GM23248 (cell line): ENCODE results near the gene PMVK. TPM values are rescaled to one million over a fixed set of nuclear protein-coding genes. Genes with fewer than 3 reads are reported as not detected.

Experiments used
- DNase-seq: peaks from one replicate; pipeline ENCODE4 v3.0.0-alpha.2; 2015
- H2AFZ ChIP-seq: fragments of 200-600 bp; sonication (generic); 2 replicates; pipeline ENCODE4 v1.6.1; 2016; ENCODE audit warnings: antibody characterized with exemption
- H3F3A ChIP-seq: fragments of 200-600 bp; sonication (generic); 2 replicates; pipeline ENCODE4 v1.6.1; 2016; ENCODE audit warnings: mild to moderate bottlenecking, antibody characterized with exemption, mixed run types; ENCODE audit not compliant: insufficient read depth
- H3K27ac ChIP-seq: fragments of 200-600 bp; sonication (generic); 2 replicates; pipeline ENCODE4 v1.5.1; 2016; ENCODE audit warnings: mild to moderate bottlenecking
- H3K27me3 ChIP-seq: fragments of 200-600 bp; sonication (generic); replicated peaks from 2 replicates; pipeline ENCODE4 v1.6.1; 2016; ENCODE audit warnings: mild to moderate bottlenecking; ENCODE audit not compliant: insufficient read depth
- H3K36me3 ChIP-seq: fragments of 200-600 bp; sonication (generic); 2 replicates; pipeline ENCODE4 v1.6.1; 2016; ENCODE audit warnings: low read depth, mild to moderate bottlenecking
- H3K4me1 ChIP-seq: fragments of 200-600 bp; sonication (generic); 2 replicates; pipeline ENCODE4 v1.6.1; 2016; ENCODE audit warnings: mild to moderate bottlenecking; ENCODE audit not compliant: insufficient read depth
- H3K4me2 ChIP-seq: fragments of 200-600 bp; sonication (generic); one replicate; pipeline ENCODE4 v1.6.1; 2016; ENCODE audit warnings: mild to moderate bottlenecking; ENCODE audit not compliant: unreplicated experiment
- H3K4me3 ChIP-seq: fragments of 200-600 bp; sonication (generic); 2 replicates; pipeline ENCODE4 v1.5.1; 2016; ENCODE audit warnings: mild to moderate bottlenecking
- H3K79me2 ChIP-seq: fragments of 200-600 bp; sonication (generic); 2 replicates; pipeline ENCODE4 v1.6.1; 2016; ENCODE audit warnings: mild to moderate bottlenecking; ENCODE audit not compliant: insufficient read depth
- H3K9ac ChIP-seq: fragments of 200-600 bp; sonication (generic); 2 replicates; pipeline ENCODE4 v1.6.1; 2016; ENCODE audit warnings: mild to moderate bottlenecking
- H3K9me2 ChIP-seq: fragments of 200-600 bp; sonication (generic); 2 replicates; pipeline ENCODE4 v1.6.1; 2016; ENCODE audit warnings: mixed run types, mild to moderate bottlenecking, moderate library complexity; ENCODE audit not compliant: insufficient read depth
- H3K9me3 ChIP-seq: fragments of 200-600 bp; sonication (generic); one replicate; pipeline ENCODE4 v1.6.1; 2017; ENCODE audit warnings: low read depth
- H4K20me1 ChIP-seq: fragments of 200-600 bp; sonication (generic); 2 replicates; pipeline ENCODE4 v1.6.0; 2016; ENCODE audit not compliant: insufficient read depth
- EZH2 ChIP-seq: fragments of 200-600 bp; sonication (generic); IDR thresholded peaks from 2 replicates; pipeline ENCODE4 v1.6.1; 2018; ENCODE audit warnings: antibody characterized with exemption, mild to moderate bottlenecking; ENCODE audit not compliant: insufficient read depth, poor library complexity, severe bottlenecking
- EZH2phosphoT487 ChIP-seq: fragments of 200-600 bp; sonication (generic); IDR thresholded peaks from 2 replicates; pipeline ENCODE4 v1.6.1; 2018; ENCODE audit warnings: antibody characterized with exemption, moderate library complexity, mild to moderate bottlenecking, low read depth; ENCODE audit not compliant: insufficient read depth
- WGBS, 2 experiments: methylation state at CpG; one replicate each; pipeline ENCODE4 v1.1.6; 2015 to 2017; ENCODE audit warnings: low lambda C conversion rate in 2 of 2, low coverage in 1 of 2; ENCODE audit errors: missing lambda C conversion rate in 2 of 2; 5-methylcytosine and 5-hydroxymethylcytosine counted together
- in situ Hi-C: fragments of 300-500 bp; cut with MboI; formaldehyde crosslinking; loops from 2 replicates; pipeline ENCODE4 v1.15.0; 2020
- polyA plus RNA-seq: library from polyadenylated mRNA; unstranded; fragments of >200 nt; fragmentation: Nextera tagmentation; extraction: Ambion mirVana; gene quantifications from 2 replicates; pipeline ENCODE4 v1.2.1, GENCODE V29; 2016
- total RNA-seq: library from RNA; depleted of rRNA; stranded (reverse); fragments of >200 nt; shearing (Covaris generic); gene quantifications from 2 replicates; pipeline ENCODE4 v1.2.3, GENCODE V29; 2014

Gene PMVK
- total and polyA plus RNA-seq, 2 experiments from 2014 or later, result 6.4 to 36.6 TPM

- TF ChIP-seq EZH2phosphoT487 (no peak), EZH2 (no peak)
- Histone ChIP-seq H3K9me3 (no peaks in the 10 kb centered on the region), H3K4me2 (no peak overlapping the region), H3K4me3 (no peak overlapping the region), H3K4me1 (no peaks in the 10 kb centered on the region), H2AFZ (no peak overlapping the region), H4K20me1 (no peaks in the 10 kb centered on the region), H3K9ac (no peak overlapping the region), H3K27me3 (peaks cover 11% of the 10 kb centered on the region), H3F3A (no peaks in the 10 kb centered on the region), H3K9me2 (no peaks in the 10 kb centered on the region), H3K79me2 (no peaks in the 10 kb centered on the region), H3K27ac (no peak overlapping the region), H3K36me3 (no peaks in the 10 kb centered on the region)
- in situ Hi-C loops, result loop anchor here (25.0 kb wide), 1 partner anchor 237 kb away; no protein-coding TSS in a partner anchor
- DNase-seq, result no peak
- WGBS, 2 experiments, result 68 to 71% methylated on average over 6 of the region's 6 CpGs
Measured at GRCh38 chr1:154899041-154899440, 37.5 kb downstream of the PMVK start.

- 71 to 77% methylated on average over 7 to 10 of the region's 10 CpGs for WGBS, 2 experiments
- in situ Hi-C loops, result loop anchor here (25.0 kb wide), 1 partner anchor 235 kb away; no protein-coding TSS in a partner anchor
Measured at GRCh38 chr1:154896771-154897286, 39.7 kb downstream of the PMVK start.

GRCh38 chr1:154895798-154896197 is 40.7 kb downstream of the PMVK start:
- H3K9me3 ChIP-seq, result no peaks in the 10 kb centered on the region
- TF ChIP-seq EZH2, result no peak
- no peak for TF ChIP-seq EZH2phosphoT487
- H3K9me2 ChIP-seq, result no peaks in the 10 kb centered on the region
- no peak overlapping the region for H2AFZ ChIP-seq
- H3K79me2 ChIP-seq, result no peaks in the 10 kb centered on the region
- in situ Hi-C loops, result loop anchor here (25.0 kb wide), 1 partner anchor 233 kb away; no protein-coding TSS in a partner anchor
- no peak for DNase-seq
- H4K20me1 ChIP-seq, result no peaks in the 10 kb centered on the region
- no peak overlapping the region for H3K4me2 ChIP-seq
- no peak overlapping the region for H3K27ac ChIP-seq
- H3K4me3 ChIP-seq, result no peak overlapping the region
- peaks cover 32% of the 10 kb centered on the region for H3K27me3 ChIP-seq
- H3K4me1 ChIP-seq, result no peaks in the 10 kb centered on the region
- no peaks in the 10 kb centered on the region for H3K36me3 ChIP-seq
- H3F3A ChIP-seq, result no peaks in the 10 kb centered on the region
- no peak overlapping the region for H3K9ac ChIP-seq
- 51 to 53% methylated on average over 7 of the region's 7 CpGs for WGBS, 2 experiments

More at GRCh38 chr1:154896771-154897286, 39.7 kb downstream of the PMVK start:
- H3K4me2 ChIP-seq, result no peak overlapping the region
- no peak for DNase-seq
- TF ChIP-seq EZH2phosphoT487 (no peak), EZH2 (no peak)
- no peaks in the 10 kb centered on the region for H3F3A ChIP-seq
- no peak overlapping the region for H3K4me3 ChIP-seq
- H3K4me1 ChIP-seq, result no peaks in the 10 kb centered on the region
- H3K9me2 ChIP-seq, result no peaks in the 10 kb centered on the region
- H3K9me3 ChIP-seq, result no peaks in the 10 kb centered on the region
- H3K36me3 ChIP-seq, result no peaks in the 10 kb centered on the region
- peaks cover 27% of the 10 kb centered on the region for H3K27me3 ChIP-seq
- H3K9ac ChIP-seq, result no peak overlapping the region
- H3K79me2 ChIP-seq, result no peaks in the 10 kb centered on the region
- no peaks in the 10 kb centered on the region for H4K20me1 ChIP-seq
- H2AFZ ChIP-seq, result no peak overlapping the region
- H3K27ac ChIP-seq, result no peak overlapping the region

- Histone ChIP-seq H3K4me2 (no peak overlapping the region), H2AFZ (no peak overlapping the region), H4K20me1 (no peaks in the 10 kb centered on the region), H3K9ac (no peak overlapping the region), H3K27me3 (peaks cover 32% of the 10 kb centered on the region), H3K4me1 (no peaks in the 10 kb centered on the region), H3K9me3 (no peaks in the 10 kb centered on the region), H3K9me2 (no peaks in the 10 kb centered on the region), H3K4me3 (no peak overlapping the region), H3F3A (no peaks in the 10 kb centered on the region), H3K27ac (no peak overlapping the region), H3K36me3 (no peaks in the 10 kb centered on the region), H3K79me2 (no peaks in the 10 kb centered on the region)
- WGBS, 2 experiments, result 39 to 68% methylated on average over 1 of the region's 1 CpG
- in situ Hi-C loops, result loop anchor here (25.0 kb wide), 1 partner anchor 229 kb away; no protein-coding TSS in a partner anchor
- TF ChIP-seq EZH2phosphoT487, result no peak
- TF ChIP-seq EZH2, result no peak
- no peak for DNase-seq
Measured at GRCh38 chr1:154891452-154891851, 45.1 kb downstream of the PMVK start.
